Erythroblast (primary cell): ENCODE results near the gene MLIP.

Experiments
- GATA1 ChIP-seq: IDR thresholded peaks from 2 replicates; pipeline ENCODE4 v1.6.1; 2011; ENCODE audit warnings: low read depth, mild to moderate bottlenecking, control low read depth, low read length, moderate library complexity
- POLR2A ChIP-seq: IDR thresholded peaks from 2 replicates; pipeline ENCODE4 v1.6.1; 2011; ENCODE audit warnings: mild to moderate bottlenecking, low read length

DNA sequence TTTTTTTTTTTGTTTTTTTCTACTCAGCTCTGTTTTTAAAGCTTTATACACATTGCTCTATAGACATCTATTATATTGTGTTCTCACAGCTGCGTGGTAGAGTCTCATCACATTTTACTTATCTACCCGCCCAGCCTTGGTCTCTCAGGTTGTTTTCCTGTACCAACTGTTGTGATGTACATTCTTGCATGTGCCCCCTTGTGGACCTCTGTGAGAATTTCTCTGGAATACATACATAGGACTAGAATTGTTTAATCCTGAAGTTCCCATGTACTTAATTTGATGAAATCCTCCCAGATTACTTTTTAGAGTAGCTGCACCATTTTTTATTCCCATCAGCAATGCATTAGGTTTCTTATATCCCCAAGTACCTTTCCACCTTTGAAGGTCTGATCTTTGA, 156.6 kb downstream of the MLIP start:
- TF ChIP-seq GATA1 = no peak
- TF ChIP-seq POLR2A = no peak
